HFFc6 (cell line): ENCODE measurements around the gene RBMS1. TPM values are rescaled to one million over a fixed set of nuclear protein-coding genes. Genes with fewer than 3 reads are reported as not detected.
A peak's percentile ranks its signal among the peaks of the same experiment; 100 is the strongest.

Experiments used
- DNase-seq: peaks from one replicate; pipeline ENCODE4 v3.0.0-alpha.2; 2018
- H3K27ac Mint-ChIP-seq: 2 replicates; pipeline ENCODE4 v1.8.0; 2020; ENCODE audit warnings: mild to moderate bottlenecking, mixed read lengths
- H3K27me3 Mint-ChIP-seq: 2 replicates; pipeline ENCODE4 v1.8.0; 2021; ENCODE audit warnings: mild to moderate bottlenecking, moderate library complexity, mixed read lengths; ENCODE audit not compliant: insufficient read depth
- H3K36me3 Mint-ChIP-seq: 2 replicates; pipeline ENCODE4 v1.8.0; 2021; ENCODE audit warnings: low read depth, mixed read lengths
- H3K4me1 Mint-ChIP-seq: 2 replicates; pipeline ENCODE4 v1.8.0; 2020; ENCODE audit warnings: low read depth, mixed read lengths
- H3K4me3 Mint-ChIP-seq: 2 replicates; pipeline ENCODE4 v1.8.0; 2020; ENCODE audit warnings: mild to moderate bottlenecking, moderate library complexity, mixed read lengths
- H3K9me3 Mint-ChIP-seq: 2 replicates; pipeline ENCODE4 v1.8.0; 2020; ENCODE audit warnings: mild to moderate bottlenecking, mixed read lengths
- CTCF ChIP-seq: fragments of 200-600 bp; sonication (generic); IDR thresholded peaks from 2 replicates; pipeline ENCODE4 v1.5.0; 2021; ENCODE audit warnings: antibody characterized with exemption, mild to moderate bottlenecking
- total RNA-seq, 6 experiments: library from RNA; stranded (reverse); fragmentation: NEBNext Ultra II Directional; extraction: Animal tissue kit (Norgen Biotek cat#: 25700); gene quantifications; 2 replicates in 1 of 6; 3 replicates in 5 of 6; pipeline ENCODE4 v1.2.3, GENCODE V29; 2021

RBMS1 gene
- total RNA-seq, 6 experiments from 2014 or later = 88.7 to 111 (median 96.1) TPM

- TF ChIP-seq CTCF = no peak
- Mint-ChIP-seq H3K27me3 (no peaks in the 10 kb centered on the region), H3K27ac (peak overlapping the region; percentile 79), H3K36me3 (no peaks in the 10 kb centered on the region; the same call in 1 of the 2 replicates), H3K4me1 (peaks cover 76% of the 10 kb centered on the region), H3K9me3 (no peaks in the 10 kb centered on the region), H3K4me3 (no peak overlapping the region)
- no peak for DNase-seq
Observed at GRCh38 chr2:160471950-160472349, 21.7 kb downstream of the RBMS1 start.

- Mint-ChIP-seq H3K27ac (peak overlapping the region; percentile 10; the same call in 1 of the 2 replicates), H3K9me3 (no peaks in the 10 kb centered on the region), H3K27me3 (no peaks in the 10 kb centered on the region), H3K36me3 (no peaks in the 10 kb centered on the region), H3K4me3 (no peak overlapping the region), H3K4me1 (peaks cover 73% of the 10 kb centered on the region)
- DNase-seq = no peak
- no peak for TF ChIP-seq CTCF
Observed at GRCh38 chr2:160469621-160470204, 23.9 kb downstream of the RBMS1 start.

GRCh38 chr2:160469164-160469563 is 24.4 kb downstream of the RBMS1 start:
- Mint-ChIP-seq H3K36me3 (no peaks in the 10 kb centered on the region), H3K4me3 (no peak overlapping the region), H3K27ac (peak overlapping the region; percentile 10; the same call in 1 of the 2 replicates), H3K4me1 (peaks cover 73% of the 10 kb centered on the region), H3K9me3 (no peaks in the 10 kb centered on the region), H3K27me3 (no peaks in the 10 kb centered on the region)
- no peak for TF ChIP-seq CTCF
- no peak for DNase-seq

GRCh38 chr2:160467086-160467485 is 26.5 kb downstream of the RBMS1 start:
- H3K9me3 Mint-ChIP-seq = no peaks in the 10 kb centered on the region
- no peaks in the 10 kb centered on the region; the same call in 1 of the 2 replicates for H3K36me3 Mint-ChIP-seq
- no peak for TF ChIP-seq CTCF
- no peak overlapping the region; the same call in 1 of the 2 replicates for H3K27ac Mint-ChIP-seq
- H3K4me3 Mint-ChIP-seq = no peak overlapping the region
- H3K4me1 Mint-ChIP-seq = peaks cover 66% of the 10 kb centered on the region
- DNase-seq = no peak
- no peaks in the 10 kb centered on the region for H3K27me3 Mint-ChIP-seq

- Mint-ChIP-seq H3K4me3 (no peak overlapping the region), H3K27ac (peak overlapping the region; percentile 30), H3K27me3 (no peaks in the 10 kb centered on the region), H3K4me1 (peaks cover 55% of the 10 kb centered on the region), H3K36me3 (no peaks in the 10 kb centered on the region; the same call in 1 of the 2 replicates), H3K9me3 (no peaks in the 10 kb centered on the region)
- DNase-seq = no peak
- TF ChIP-seq CTCF = no peak
Observed at GRCh38 chr2:160465406-160465805, 28.2 kb downstream of the RBMS1 start.
